Middle frontal gyrus (tissue), 1 donor: ENCODE measurements around the gene CPLX1.
"Not testable (repeated sequence)": the region's sequence is repeated elsewhere in the genome, so short reads cannot be mapped to it uniquely, and the experiment has no call there.

Experiments
- DNase-seq: peaks from one replicate; pipeline ENCODE4 v3.0.0-alpha.2; 2015; ENCODE audit warnings: low spot score; ENCODE audit errors: extremely low spot score

Gene CPLX1

DNA sequence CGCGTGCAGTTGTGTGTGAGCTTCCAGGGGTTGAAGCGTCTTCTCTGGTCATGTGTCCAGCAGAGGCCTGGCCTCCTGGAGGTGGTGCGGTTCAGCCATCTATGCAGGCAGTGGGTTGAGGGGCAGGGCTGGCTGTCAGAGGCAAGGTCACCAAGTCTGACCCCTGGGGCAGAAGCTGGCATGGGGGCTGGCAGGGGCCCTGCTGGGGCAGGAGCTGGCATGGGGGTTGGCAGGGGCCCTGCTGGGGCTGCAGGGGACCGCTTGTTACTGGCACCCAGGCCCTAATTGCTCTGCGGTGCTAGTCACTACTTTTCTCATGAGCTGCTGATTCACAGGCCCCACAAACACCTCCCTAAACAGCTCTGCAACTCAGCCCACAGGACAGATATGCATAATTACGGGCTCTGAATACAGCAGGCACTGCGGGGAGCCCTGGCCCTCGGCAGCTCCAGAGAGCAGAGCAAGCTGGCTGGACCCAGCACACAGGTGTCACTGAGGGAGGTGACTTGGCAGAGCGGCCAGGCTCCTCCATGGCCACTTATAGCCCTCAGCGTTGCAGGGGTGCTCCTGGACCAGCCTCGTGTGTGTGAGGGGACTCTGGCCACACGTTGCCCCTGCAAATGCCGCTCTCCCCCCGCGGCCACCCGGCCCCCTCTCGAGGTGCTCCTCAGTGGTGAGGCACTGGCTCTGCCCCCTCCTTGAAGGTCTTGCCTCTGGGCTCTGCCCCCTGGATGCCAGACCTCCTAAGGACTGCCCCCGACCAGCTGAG lies 32.7 kb downstream of the CPLX1 start:
- DNase-seq: no peak

DNA sequence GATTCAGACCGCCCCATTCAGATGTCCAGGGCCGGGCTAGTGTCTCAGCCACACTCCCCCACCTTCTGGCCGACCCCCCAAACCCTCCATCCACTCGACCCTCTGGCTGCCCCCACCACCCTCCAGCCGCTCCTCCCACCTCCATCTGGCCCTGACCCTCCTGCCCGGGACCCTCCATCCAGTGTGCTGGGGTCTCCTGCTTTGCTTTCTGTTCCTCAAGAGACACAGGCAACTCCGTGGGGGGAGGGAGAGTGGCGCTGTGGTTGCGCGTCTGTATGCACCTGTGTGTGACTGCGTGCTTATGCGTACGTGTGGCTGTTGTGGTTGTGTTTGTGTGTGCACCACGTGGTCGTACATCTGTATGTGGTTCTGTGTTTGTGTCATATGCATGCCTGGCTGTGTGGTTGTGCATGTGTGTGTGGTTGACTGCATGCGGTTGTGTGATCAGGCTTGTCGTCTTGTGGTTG lies 33.3 kb downstream of the CPLX1 start:
- no peak for DNase-seq

DNA sequence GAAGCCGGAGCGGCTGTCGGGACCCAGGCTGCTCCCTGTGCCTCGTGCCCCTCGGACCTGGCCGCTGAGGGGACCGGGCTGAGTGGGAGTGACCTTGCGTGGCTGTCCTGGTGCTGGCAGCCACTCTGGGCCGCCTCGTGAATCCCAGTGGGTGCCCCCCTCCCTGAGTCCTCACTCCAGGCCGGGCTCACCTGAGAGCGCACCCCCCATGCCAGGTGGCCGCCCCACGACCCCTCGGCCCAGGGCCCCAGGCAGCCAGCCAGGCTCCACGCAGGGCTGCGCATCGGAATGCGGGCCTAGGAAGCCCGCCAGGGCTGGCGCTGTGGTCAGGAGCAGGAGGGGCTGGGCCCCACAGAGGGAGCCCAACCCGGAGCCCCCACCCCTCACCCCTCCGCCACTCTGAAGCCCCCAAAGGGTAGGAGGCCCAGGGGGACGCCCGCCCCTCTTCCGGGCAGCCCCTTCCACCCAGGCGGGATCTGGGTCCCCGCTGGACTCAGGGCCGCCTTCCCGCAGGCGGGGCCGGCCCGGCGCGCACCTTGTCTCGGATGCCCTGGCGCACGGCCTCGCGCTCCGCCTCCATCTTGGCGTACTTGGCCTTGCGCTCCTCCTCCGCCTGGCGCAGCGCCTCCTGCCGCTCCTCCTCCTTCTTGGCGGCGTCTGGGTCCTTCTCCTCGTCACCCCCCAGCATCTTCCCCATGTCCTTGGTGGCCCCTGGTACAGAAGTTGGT lies 33.9 kb downstream of the CPLX1 start:
- DNase-seq: no peak

DNA sequence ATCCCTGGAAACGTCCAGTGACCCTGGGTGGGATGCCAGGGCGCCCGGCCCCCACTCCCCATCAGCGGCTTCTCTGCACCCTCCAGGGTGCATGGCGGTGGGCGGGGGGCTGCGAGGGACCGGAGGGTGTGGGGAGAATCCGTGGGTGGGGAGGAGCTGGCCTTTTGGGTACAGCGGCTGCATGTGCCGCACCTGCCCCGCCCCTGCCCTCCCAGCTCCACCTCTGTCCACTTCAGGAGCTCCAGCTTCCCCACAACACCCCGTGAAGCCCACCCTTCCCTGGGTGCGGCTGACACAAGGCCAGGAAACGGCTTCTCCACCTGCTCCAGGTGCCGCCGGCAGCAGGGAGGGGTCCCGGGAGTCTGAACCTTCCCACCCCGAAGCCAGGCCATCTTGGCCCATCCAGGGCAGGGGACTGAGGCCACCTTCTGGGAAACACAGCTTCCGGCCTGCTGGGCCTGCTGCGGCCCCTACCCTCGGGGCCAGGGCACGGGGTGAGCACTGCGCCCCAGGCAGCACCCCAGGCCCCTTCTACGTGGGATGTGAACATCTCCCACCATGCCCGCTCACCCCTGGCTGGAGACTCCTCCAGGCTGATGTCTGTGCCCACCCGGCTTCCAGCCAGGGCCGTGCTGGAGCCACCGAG lies 34.6 kb downstream of the CPLX1 start:
- no peak for DNase-seq

DNA sequence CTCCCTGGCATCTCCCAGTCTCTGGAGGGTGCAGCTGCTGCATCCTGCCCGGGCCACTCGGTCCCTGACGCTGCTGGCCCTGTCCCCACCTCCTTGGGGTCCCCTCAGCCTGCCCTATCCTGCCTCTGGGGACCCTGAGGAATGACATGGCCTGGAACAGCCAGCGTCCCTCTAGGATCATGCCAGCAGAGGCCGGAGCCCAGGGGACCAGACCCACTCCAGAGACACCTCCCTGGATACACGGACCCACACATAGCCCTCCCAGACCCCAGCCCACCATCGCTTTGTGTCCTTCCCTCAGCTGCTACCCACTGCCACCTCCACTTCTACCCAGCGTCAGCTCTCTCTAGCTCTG lies 35.5 kb downstream of the CPLX1 start:
- no peak for DNase-seq

DNA sequence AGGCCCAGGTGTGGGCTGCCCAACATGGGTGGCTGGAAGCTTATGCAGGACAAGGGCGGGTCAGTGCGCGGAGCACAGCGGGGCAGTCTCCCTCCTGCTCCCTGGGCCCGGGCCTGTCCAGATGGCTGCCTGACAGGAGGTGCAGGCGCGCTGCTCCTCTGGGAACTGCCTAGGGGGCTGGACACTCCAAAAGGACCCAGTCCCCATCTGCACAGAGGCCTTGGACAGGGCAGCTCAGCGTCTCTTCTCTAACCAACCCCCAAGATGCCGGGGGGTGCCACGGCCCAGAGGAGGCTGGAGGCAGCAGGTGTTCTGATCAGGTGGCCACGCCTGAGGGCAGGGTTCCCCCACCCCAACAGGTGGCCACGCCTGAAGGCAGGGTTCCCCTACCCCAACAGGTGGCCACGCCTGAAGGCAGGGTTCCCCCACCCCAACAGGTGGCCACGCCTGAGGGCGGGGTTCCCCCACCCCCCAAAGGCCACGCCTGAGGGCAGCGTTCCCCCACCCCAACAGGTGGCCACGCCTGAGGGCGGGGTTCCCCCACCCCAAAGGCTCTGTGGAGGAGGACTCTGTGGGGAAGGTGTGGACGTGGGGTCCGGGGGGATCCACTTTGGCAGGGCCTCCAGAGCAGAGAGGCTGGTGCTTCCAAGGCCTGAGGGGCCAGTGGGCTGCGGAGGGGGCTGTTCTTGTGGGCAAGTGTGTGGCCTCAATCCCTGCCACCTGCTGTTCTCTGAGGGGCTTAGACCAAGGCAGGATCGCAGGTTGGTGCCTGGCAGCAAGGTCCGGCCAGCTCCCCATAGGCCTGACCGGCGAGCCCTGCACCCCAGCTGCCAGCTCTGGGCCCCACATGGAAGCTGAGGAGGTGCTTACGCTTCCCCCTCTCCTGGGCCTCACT lies 36.1 kb downstream of the CPLX1 start:
- DNase-seq: no peak

- DNase-seq: no peak
These were observed 37.2 kb downstream of the CPLX1 start for GRCh38 chr4:788636-789297.

GRCh38 chr4:788006-788635 lies 37.8 kb downstream of the CPLX1 start:
- DNase-seq: no peak

DNA sequence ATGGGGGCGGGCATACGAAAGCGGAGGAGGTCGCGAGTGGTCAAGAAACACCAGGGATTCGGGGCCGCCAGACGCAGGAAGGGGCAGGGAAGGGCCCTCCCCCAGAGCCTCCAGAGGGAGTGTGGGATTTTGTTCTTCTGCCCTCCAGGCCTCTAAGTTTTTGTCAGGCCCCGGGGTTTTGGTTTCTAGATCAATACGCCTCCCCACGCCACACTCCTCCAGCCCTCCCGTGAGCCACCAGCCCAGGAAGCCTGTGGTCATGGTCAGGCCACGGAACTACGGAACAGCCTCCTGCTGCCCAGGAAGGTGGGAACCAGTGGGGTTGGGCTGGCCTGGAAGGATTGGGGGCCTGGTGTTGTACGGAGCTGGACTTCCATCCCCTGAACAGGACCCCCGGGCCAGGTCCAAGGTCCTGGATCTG lies 38.4 kb downstream of the CPLX1 start:
- DNase-seq: no peak

- DNase-seq: no peak
These were observed 39.0 kb downstream of the CPLX1 start for GRCh38 chr4:786861-787300.

DNA sequence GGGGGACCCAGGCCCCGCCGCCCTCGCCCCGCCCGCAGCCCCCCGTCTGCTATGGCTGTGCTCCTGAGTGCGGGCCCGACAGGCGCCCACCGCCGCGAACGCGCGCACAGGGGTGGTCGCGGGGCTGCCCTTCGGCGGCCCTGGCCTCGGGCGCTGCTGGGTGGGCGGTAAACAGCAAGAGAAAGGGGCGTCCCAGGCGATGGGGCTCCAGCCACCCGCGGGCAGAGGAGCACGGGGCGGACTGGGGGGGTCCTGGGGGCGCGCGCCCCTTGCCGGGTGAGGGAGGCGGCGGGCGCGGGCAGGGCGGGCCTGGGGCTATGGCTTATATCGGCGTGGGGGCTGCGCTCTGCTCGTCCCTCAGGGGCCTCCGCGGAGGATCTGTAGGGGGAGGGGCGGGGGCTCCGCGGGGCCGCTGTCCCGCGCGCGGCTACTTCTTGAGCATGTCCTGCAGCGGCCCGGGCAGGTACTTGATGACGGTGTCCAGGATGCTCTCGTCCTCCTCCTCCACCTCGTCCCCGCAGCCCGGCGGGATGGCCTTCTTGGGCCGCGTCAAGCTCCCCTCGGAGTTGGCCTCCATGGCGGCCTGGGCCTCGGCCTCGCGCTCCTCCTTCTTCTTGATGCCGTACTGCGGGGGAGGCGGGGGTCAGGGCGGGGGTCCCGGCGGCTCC lies 39.7 kb downstream of the CPLX1 start:
- no peak for DNase-seq

DNA sequence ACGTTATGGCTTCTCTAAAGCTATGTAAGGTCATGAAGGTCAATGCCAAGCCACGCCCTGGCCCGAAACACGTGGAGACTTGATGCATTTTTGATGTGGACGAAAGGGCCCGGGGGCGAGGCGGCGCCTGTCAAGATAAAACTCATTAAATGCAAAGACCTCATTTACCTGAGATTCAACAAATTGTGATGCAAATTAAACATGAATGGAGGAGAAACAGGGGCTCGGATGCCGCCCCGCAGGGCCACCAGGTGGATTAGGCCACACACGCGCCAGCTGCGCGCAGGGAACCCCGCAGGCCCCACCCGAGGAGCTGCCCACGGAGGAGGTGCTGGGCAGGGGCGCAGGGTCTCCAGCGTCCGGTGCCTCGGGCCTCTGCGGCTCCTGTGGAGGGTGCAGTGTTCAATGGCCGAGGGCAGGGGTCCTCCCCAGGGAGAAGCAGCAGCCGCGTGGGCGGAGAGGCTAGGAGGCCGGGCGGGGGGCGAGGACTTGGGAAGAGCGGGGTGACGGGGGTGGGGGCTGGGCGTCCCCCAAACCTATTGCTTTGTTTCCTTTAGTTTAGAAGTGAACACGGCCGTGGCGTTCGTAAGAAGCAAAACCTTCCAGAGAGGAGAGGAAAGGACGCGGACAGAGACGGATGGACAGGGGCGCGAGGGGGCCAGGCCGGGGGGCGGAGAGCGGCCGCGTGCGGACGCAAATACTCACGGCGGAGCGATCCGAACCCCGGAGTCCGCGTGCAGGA lies 40.4 kb downstream of the CPLX1 start:
- no peak for DNase-seq

DNA sequence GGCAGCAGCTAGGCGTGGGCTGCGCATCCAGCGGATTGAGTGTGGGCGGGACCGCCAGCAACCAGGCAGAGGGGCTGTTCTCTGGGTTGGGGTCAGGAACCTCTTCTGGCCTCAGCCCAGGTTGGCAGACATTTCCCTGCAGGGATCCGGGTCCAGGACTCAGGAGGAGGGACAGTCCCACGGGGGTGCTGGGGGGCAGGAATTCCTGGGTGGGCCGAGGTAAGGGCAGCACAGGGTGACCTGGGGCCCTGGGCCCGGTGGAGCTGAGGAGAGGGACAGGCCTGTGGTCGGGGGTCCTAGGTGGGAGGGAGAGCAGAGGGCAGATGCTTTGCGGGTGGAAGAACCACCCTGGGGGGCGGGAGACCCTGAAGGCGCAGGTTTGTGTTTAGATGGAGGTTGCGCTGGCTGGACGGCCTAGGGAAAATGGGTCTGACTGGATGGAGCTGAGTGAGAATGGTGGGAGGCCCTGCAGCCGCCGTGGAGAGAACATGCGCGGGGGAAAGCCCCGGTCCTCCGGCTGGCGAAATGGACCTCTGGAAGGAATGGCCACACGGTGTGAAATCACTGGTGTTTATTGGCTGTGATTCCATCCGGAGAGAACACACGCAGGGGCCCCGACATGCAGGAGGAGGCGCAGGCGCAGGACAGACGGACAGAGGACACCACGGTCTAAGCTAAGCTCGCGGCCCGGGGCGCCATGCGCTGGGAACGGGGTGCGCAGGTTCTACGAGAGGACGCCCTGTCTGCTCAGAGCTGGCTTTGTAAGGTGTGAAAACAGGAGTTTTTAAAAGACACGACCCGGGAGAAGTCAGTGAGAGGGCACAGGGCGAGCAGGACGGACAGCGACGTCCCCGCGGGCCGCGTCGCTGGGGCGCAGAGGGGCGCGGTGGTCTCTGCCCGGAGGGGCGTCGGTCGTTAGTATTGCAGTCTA lies 41.3 kb downstream of the CPLX1 start:
- DNase-seq: no peak

- peak; percentile 99 for DNase-seq
These were observed 44.3 kb downstream of the CPLX1 start for GRCh38 chr4:781493-782216.

DNA sequence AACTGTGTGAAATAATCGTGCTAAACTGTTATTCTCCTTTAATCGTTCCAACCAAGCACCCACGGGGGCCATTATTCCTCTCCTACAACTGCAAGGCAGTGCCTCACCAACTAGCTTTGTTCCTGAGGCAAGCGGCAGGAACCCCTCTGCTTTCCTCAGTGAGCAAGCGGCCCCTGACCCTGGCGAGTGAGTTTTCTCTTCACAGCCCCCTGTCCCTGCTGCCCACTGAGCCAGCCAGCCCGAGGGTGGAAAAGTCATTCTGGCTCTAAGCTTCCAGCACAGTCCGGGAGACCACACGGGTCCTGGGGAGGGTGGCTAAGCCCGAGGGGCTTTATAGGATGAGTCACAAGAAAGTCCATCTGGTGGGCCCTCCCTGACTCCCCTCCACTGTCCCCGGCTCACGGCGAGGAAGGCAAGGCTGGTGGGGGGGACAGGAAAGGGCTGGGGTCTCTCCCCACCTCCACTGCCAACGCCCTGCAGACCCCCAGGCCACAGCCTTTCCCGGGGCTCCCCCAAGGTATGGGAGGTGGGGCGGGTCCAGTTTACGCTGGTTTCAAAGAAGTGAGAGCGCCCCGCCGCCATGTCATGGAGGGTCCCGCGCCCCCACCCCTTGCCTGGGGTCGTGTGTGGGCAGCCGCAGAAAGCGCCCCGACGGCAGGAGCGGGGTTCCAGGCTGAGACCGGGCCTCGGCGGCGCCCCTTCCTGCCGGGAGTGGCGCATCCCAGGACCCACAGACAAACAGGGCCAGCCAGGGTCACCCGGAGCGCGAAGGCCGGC lies 45.0 kb downstream of the CPLX1 start:
- DNase-seq: no peak

- not testable (repeated sequence) for DNase-seq
These were observed 45.7 kb downstream of the CPLX1 start for GRCh38 chr4:780255-780654.
